ENCODE measurements around the gene STRADB.
"Not testable (repeated sequence)": the region's sequence is repeated elsewhere in the genome, so short reads cannot be mapped to it uniquely, and the experiment has no call there.

The STRADB gene, protein sequence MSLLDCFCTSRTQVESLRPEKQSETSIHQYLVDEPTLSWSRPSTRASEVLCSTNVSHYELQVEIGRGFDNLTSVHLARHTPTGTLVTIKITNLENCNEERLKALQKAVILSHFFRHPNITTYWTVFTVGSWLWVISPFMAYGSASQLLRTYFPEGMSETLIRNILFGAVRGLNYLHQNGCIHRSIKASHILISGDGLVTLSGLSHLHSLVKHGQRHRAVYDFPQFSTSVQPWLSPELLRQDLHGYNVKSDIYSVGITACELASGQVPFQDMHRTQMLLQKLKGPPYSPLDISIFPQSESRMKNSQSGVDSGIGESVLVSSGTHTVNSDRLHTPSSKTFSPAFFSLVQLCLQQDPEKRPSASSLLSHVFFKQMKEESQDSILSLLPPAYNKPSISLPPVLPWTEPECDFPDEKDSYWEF

DNA sequence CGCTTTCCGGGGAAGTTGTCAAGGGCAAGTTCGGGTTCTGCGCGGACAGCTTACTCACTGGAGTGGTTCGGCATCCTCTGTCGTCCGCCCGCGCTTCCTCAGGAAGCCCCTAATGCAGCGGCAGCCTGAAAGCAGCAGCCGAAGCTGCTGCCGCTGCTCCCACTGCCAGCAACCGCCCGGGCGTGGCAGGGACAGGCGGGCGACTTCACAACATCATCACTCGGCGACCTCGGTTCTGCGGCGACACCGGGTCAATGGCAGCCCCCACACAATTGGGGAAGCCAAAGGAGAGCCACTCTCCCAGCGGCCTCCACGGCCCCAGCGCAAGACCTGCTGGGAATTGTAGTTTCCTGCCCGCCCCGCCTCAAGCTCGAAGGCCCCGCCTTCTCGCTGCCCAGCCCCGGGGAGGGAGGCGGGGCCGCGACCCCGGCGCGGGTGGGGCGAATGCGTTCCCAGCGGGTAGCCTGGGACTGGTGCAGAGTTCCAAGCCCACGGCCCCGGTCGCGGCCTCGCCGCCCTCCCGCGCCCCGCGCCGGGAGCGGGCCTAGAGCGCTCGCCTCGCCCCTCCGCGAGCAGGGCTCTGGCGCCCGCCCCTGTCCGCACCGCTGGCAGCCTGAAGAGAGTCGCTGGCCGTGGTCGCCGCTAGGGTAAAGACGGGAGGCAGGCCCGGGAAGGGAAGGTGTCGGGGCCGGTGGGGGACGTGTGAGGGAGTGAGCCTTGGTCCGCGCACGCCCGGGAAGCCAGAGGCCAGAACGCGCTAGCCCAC lies at the start of gene STRADB, which contains the start of gene TRAK2:
Gene STRADB, plus strand, starts transcription at position 449 of the 766 bp plus-strand sequence. CDS start 3,101 bp downstream, outside the sequence.
Gene TRAK2, minus strand, starts transcription at position 167 of the 766 bp plus-strand sequence. CDS start 30,951 bp downstream, outside the sequence.
- DNase-seq: peak; percentile 60

DNA sequence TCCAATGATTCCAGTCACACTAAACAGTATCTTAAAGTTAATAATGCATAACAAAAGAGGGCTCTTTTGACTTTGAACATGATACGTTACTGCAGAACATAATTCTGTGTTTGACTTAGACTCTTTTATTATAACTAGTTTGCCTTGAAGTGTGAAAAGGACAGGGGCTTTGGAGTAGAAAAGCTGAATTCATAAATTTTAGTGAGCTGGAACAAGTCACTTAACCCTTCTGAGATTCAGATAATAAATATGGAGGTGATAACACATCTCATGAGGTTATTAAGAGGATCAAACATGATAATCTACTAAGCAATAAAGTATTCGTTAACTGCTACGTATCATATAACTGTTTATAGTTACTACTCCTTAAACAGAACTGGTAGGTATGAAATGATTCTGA lies 49.7 kb upstream of the STRADB start:
- DNase-seq: no peak

DNA sequence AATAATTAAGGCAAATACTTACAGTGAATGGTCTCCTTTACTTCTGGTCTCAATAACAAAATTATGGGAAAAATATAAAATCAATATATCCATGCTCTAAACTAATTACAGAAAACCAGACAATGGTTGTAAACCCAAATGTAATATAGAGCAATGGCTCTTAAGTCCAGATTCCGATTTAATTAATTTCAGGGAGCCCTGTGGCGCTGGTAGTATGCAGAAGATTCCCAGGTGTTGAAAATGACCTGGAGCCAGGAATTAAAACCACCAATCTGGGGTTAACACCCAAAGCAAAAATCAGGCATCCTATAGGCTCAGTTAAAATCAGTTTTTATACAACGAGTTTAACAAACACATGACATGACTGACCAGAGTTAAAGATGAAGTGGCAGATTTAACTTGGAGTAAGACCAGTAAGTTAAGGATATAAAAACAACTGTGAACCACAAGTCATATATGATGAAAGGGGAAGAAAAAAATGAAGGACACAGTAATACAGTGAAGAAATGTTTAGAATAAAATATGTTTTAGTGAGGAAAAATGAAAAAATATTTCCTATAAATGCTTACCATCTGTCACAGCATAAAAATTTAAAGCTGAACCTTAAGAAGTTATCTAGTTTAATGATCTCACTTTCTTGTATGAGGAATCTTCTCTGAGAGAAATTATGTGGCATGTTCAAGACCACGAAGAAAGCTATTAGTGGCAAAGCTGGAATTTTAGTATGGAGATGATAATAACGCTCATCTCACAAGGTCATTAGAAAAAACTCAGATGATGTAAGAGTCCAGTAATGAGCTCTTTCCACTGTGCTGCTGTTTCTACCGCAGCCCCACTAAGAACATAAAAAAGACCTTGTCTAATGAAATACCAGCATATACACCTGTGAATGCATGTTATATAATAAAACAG lies 48.6 kb upstream of the STRADB start:
- no peak for DNase-seq

DNA sequence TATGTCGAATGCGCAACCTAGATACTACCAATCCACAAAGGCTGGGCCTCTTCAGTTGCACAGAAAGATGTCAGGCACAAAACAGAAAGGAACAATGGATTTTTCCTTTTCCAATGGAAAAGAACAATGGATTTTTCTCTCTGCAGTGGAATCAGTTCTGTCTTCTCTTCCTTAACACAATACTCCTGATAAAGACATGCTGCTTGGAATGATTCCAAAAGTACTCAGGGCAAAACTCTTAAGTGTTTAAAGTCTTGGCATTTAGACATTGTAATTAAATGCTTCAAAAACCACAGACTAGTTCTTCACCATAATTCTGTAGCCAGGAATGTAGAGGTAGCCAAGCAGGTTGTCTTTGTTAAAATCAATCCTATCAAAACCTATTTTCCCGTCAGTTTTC lies 47.7 kb upstream of the STRADB start:
- no peak for DNase-seq

DNA sequence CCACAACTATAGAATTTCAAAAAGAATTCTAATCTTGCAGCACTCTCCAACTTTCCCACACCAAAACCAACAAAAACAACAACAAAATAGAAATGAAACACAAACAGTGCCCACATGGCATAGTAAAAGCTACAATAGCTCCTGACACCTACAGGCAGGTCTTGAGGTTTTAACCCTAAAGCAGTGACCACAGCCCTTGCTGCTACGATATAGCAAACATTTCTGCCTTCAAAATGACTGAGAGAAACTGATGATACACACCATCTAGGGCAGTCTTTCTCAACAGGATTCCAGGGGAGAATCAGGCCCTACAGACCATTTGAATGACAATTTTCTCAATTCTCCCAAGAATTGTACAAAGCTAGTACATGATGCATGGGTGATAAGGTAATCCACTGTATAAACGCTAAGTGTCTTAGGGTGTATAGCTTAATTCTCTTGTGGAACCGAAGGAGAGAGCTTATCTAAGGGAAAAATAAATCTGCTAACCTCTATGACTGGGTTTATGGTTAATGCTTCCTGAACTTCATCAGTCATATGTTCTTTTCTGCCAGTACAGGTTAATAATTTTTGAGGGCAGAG lies 46.8 kb upstream of the STRADB start:
- no peak for DNase-seq

DNA sequence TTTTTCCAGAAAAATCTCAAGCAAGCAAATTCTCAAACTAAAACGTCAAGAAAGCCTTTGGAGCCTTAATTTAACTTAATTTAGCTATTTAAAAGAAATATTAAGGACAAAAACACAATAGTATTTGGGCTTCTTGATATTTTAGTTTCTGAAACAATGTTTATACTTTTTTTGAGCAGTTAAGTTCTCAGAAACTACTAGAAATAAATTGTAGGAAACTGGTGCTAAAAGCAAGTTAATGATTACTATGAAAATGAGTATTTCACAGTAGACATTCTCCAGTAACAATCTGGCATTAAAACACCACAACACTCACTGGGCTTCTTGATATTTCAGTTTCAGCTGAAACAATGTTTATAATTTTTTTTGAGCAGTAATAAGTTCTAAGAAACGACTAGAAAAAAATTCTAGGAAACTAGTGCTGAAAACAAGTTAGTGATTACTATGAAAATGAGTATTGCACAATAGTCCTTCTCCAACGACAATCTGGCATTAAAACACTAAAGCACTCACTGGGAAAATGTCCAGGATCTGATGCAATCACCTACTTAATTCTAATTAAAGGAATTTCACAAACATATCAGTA lies 45.4 kb upstream of the STRADB start:
- DNase-seq: no peak

DNA sequence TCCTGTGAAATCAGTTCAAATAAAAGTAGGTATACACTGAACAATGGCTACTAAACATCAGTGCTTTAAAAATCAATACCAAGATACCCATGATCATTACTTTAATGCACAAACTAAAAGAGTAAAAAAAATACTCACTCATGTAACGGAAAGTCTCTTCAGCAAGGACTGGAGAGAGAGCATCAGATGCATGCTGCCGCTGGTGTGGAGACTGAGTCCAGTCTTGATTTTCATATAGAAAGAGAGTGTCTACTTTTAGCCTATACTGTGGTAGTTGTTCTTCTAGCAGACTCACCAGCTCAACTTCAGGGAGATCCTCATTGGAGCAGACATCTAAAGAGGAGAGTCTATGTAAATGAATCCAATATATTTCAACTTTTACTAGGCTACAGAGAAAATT lies 44.3 kb upstream of the STRADB start:
- no peak for DNase-seq

DNA sequence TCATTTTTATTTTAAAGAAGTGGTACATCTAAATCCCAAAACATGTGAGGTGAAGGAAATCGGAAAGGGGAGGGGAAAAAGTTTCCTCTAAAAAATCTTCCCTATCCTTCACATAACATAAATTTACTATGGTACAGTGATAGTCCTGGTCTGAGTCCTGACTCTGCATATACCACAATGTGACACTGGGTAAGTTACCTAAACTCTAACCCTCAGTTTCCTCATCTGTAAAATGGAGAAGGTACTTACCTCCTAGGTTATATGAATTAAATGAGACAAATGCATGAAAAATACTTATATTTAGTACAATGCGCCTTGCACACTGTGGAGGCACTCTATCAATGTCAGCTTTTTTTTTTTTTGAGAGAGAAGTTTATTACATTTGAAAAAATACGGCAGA lies 42.6 kb upstream of the STRADB start:
- no peak for DNase-seq

DNA sequence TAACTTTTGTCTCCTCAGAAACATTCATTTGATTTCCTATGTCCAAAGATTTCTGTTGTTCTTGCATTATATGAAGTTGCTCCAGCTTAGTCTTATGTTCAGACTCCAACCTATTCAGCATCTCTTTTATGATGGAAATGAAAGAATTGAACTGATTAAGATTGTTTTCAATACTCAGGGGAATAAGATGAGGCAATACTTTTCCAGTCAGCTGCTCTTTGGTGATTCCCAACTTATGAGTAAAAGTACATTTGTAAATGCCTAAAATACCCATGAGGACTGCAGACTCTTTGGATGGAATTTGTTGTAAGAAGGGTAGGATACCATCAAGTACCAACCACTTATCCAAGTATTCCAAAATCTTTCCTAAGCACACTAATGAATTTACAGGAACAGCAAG lies 40.1 kb upstream of the STRADB start:
- DNase-seq: no peak

DNA sequence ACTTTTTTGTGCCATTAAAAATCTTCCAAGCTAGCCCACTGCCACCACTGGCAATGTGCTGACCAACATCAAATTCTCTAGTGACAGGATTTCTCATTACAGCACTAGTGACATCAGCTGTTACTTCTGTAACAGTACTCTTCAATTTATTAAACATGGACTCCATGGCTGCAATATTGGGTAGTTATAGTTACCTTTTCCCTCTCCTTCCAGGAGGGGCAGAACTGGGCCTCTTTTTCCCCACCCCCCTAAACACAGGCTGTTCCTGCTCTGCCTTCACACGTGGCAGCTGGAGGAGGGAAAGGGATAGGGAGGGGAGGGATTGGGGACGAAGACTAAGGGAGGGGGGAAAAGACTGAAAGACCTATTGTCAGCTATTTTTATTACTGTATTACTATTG lies 38.4 kb upstream of the STRADB start:
- no peak for DNase-seq

DNA sequence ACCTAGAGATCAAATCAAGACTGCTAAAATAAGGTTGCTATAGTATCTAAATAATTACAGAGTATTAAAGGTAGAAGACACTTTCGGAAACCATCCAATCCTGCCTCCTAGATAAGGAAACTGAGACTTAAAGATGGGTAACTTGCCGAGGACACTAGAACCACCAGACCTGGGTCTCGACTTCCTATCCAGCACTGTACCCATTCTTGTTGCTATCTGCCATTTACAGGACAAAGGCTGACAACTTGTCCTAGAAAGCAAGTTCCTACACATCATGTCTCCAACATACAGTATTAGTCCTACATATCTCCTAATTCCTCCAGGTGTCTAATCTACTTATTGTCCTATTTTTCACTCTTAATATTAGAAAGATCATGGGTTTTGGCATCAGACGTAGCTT lies 38.0 kb upstream of the STRADB start:
- no peak for DNase-seq

DNA sequence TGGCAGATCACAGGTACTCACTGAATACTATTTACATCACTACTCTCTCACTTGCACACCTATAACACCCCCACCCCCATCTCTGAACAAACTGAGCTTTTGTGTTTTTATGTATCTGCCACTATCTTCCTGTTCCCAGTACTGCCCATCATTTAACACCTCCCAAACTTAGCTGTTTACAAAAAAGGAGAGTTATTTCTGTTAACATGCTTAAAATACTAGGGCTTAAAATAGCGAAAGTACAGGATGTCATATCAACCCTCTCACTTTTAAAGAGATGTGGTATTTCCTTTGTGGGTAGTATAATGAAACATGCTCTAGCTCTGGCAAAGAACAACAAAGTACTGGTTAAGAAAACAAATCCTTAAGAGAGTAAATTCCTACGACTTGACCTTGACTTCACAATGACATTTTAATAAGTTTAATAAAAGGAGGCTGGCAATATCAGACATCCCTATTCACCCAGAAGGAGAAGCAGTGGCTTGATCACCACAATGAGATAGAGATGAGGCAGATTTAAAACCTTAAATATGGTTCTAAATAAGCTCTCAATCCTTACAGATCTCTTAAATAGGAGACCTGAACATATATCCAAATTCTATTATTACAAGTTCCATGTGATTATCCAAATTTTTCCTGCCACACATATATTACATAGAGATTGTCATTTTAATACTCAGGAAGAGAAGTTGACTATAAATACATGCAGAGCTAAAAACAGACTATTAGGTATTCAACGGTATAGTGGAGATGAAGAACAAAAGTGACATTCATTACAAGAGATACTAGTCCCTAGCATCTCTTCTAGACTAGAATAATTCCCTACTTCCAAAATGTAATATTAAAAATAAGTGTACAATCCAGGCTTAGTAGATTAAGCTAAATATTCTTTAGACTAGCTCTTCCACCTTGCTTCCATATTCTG lies 37.2 kb upstream of the STRADB start:
- DNase-seq: no peak

DNA sequence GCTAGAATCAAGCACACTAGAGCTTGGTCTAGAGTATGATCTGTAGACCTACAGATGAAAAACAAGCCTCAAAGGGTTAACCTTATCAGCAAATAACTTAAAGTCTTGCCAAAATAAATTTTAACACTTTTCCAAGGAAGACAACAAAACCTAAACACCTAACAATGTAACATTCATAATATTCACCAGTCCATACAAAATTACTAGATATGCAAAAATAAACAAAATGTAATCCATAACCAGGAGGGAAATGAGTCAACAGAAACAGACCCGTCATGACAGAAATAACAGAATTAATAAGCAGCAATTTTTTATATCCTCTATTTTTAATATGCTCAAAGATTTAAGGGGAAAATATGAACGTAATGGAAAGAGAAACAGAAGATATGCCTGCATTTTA lies 36.4 kb upstream of the STRADB start:
- no peak for DNase-seq

DNA sequence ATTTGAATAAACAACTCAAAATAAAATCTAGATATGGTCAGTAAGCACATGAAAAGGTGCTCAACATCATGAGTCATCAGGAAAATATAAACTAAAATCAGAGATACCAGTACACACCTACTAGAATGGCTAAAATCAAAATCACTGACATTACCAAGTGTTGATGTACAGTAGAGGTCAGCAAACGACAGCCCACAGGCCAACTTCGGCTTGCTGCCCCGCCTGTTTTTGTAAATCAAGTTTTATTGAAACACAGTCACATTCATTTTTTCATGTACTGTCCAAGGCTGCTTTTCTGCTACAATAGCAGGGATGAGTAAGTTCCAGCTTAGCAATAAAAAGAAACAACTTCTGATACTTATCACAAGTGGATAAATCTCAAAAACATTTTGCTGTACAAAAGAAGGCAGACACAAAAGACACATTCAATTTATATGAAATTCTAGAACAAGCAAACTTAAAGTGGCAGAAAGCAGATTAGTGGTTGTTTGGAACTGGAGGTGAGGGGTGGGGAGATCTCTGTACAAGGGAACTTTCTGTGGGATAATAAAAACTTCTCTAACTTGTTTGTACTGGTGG lies 32.4 kb upstream of the STRADB start:
- DNase-seq: no peak

DNA sequence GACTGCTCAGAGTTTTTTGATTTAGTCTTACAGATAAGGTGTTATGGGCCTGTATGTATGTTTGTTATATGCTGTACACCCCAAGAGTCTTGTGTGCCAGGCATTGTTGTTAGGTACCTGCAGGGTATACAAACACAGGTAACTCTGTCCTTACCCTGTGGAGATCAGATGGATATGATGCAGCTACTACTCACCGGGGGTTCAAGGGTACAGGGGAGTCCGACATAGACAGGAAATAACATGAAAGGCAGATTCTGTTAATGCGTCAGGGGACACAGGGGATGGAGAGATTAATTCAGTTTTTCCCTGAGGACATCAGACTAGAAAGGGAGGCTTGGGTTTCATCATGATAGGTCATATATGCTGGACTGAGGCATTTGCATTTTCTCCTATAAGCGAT lies 31.6 kb upstream of the STRADB start:
- no peak for DNase-seq

DNA sequence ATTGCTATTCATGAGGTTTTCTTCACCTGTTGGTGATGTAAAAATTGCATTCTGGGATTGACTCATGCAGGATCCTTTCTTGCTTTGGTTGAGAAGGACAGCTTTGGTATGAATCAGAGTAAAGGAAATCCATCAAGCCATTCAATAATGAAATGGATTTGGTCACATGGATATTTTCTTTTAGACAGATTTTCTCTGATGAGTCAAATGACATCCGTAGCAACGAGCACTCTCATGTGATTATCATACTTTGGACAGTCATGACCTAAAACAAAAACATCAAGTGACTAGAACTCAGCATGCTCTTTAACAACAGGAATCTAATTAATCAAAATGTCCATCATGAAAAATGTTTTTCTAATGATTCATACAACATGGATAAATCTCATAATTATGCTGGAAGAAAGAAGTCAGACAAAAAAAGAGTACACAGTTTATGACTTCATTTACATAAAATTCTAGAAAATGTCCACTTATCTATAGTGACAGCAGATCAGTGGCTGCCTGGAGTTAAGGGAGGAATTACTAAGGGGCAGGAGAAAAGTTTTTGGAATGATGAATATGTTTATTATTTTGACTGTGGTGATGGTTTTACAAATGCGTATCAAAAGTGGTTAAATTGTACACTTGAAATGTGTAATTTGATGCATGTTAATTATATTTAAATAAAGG lies 31.0 kb upstream of the STRADB start:
- no peak for DNase-seq

DNA sequence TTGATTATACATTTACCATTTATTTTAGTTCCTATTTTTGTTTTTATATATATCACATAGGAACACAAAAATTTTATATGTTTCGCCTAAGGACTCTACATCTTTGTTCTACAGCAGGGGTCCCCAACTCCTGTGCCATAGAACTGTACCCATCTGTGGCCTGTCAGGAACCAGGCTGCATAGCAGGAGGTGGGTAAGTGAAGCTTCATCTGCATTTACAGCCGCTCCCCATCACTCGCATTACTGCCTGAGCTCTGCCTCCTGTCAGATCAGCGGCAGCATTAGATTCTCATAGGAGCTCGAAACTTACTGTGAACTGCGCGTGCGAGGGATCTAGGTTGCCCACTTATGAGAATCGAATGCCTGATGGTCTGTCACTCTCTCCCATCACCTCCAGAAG lies 25.6 kb upstream of the STRADB start:
- no peak for DNase-seq

DNA sequence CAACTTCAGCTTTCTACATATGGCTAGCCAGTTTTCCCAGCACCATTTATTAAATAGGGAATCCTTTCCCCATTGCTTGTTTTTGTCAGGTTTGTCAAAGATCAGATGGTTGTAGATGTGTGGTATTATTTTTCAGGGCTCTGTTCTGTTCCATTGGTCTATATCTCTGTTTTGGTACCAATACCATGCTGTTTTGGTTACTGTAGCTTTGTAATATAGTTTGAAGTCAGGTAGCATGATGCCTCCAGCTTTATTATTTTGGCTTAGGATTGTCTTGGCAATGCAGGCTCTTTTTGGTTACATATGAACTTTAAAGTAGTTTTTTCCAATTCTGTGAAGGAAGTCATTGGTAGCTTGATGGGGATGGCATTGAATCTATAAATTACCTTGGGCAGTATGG lies 23.2 kb upstream of the STRADB start:
- not testable (repeated sequence) for DNase-seq

DNA sequence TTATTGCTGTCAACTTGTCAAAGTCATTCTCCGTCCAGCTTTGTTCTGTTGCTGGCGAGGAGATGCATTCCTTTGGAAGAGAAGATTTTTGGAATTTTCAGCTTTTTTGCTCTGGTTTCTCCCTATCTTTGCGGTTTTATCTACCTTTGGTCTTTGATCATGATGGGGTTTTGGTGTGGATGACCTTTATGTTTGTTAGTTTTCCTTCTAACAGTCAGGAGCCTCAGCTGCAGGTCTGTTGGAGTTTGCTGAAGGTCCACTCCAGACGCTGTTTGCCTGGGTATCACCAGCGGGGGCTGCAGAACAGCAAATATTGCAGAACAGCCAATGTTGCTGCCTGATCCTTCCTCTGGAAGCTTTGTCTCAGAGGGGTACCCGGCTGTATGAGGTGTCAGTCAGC lies 21.7 kb upstream of the STRADB start:
- DNase-seq: not testable (repeated sequence)

DNA sequence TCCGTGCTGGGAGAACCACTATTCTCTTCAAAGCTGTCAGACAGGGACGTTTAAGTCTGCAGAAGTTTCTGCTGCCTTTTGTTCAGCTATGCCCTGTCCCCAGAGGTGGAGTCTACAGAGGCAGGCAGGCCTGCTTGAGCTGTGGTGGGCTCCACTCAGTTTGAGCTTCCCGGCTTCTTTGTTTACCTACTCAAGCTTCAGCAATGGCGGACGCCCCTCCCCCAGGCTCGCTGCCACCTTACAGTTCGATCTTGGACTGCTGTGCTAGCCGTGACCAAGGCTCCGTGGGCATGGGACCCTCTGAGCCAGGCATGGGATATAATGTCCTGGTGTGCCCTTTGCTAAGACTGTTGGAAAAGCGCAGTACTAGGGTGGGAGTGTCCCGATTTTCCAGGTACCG lies 21.2 kb upstream of the STRADB start:
- not testable (repeated sequence) for DNase-seq
